Small intestine (tissue), 7 donors: ENCODE data around the gene TESMIN. TPM values are rescaled to one million over a fixed set of nuclear protein-coding genes. Genes with fewer than 3 reads are reported as not detected.

Experiments
- DNase-seq, 2 donors: peaks; one replicate each; pipeline versions ENCODE4 v3.0.0 to v3.0.0-alpha.2; 2013
- FAIRE-seq: peaks from 2 replicates; lab custom pipeline; 2012; peaks lifted over from hg19 to GRCh38; lab: Jason Lieb, UNC
- H3K27ac ChIP-seq, 3 donors: one replicate each; pipeline ENCODE4 v1.5.1; 2013; ENCODE audit warnings: low read length in 2 of 3, mild to moderate bottlenecking in 2 of 3, control low read depth in 1 of 3, inconsistent platforms in 1 of 3, low read depth in 1 of 3, moderate library complexity in 1 of 3
- H3K27me3 ChIP-seq, 3 donors: one replicate each; pipeline ENCODE4 v1.6.1; 2013; ENCODE audit warnings: low read length in 3 of 3, inconsistent platforms in 1 of 3; ENCODE audit not compliant: control insufficient read depth in 3 of 3, insufficient read depth in 3 of 3
- H3K36me3 ChIP-seq, 3 donors: one replicate each; pipeline ENCODE4 v1.6.1; 2013; ENCODE audit warnings: low read length in 3 of 3, inconsistent platforms in 1 of 3, low read depth in 1 of 3, mild to moderate bottlenecking in 1 of 3, moderate library complexity in 1 of 3; ENCODE audit not compliant: control insufficient read depth in 3 of 3, insufficient read depth in 2 of 3
- H3K4me1 ChIP-seq, 3 donors: one replicate each; pipeline ENCODE4 v1.6.1; 2013; ENCODE audit warnings: low read length in 2 of 3, inconsistent platforms in 1 of 3, low read depth in 1 of 3, mild to moderate bottlenecking in 1 of 3, moderate library complexity in 1 of 3; ENCODE audit not compliant: control insufficient read depth in 3 of 3, insufficient read depth in 2 of 3
- H3K4me3 ChIP-seq, 3 donors: one replicate each; pipeline ENCODE4 v1.5.1; 2013; ENCODE audit warnings: low read length in 3 of 3, control low read depth in 1 of 3, inconsistent platforms in 1 of 3, low read depth in 1 of 3, mild to moderate bottlenecking in 1 of 3, moderate library complexity in 1 of 3
- H3K9me3 ChIP-seq, 2 donors: one replicate each; pipeline ENCODE4 v1.6.1; 2013; ENCODE audit warnings: low read depth in 1 of 2, low read length in 1 of 2; ENCODE audit not compliant: control insufficient read depth in 2 of 2, insufficient read depth in 1 of 2
- WGBS, 3 donors: extraction: QIAGEN DNeasy Blood & Tissue Kit; methylation state at CpG; one replicate each; pipeline ENCODE4 v1.1.7; 2013; 5-methylcytosine and 5-hydroxymethylcytosine counted together
- polyA plus RNA-seq, 4 donors: library from polyadenylated mRNA; stranded (reverse) in 3 of 4; unstranded in 1 of 4; fragments of 200-250 nt in 3 of 4; fragments of 120-200 nt in 1 of 4; gene quantifications; one replicate each; pipeline versions ENCODE4 v1.2.1 to v1.2.3, GENCODE V29; 2013
- donor health status: healthy with polysubstance abuse.
- donor health status: control.
- donor health status: control.
- donor health status: Bipolar disorder and iron deficiency.
- donor health status: healthy.

TESMIN gene
- polyA plus RNA-seq, 4 donors = 1.1 to 8.8 (median 4.4) TPM

DNA sequence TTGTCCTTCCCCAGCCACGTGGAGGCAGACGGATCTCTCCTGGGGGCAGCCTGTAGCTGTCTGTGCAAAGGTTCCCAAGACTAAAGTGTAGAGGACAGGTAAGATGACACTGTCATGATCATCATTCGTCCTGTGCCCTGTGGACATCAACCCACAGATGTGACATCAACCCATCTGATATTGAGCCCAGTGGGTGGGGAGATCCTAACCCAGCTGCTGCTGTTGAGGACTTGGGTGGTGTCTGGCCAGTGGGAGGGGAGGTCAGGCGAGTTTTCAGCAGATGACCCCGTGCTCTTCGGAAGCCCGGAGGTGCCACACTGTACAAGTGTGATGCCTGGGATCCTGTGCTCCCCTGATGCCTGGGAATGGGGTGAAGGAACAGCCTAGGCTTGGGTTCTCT lies 68.2 kb downstream of the TESMIN start:
- H3K36me3 ChIP-seq = no peaks in the 10 kb centered on the region
- FAIRE-seq (no peak), DNase-seq (no peak)
- H3K4me3 ChIP-seq = no peak overlapping the region
- H3K9me3 ChIP-seq = no peaks in the 10 kb centered on the region
- no peak overlapping the region for H3K27ac ChIP-seq
- H3K27me3 ChIP-seq = peaks cover 0 to 40% (median 32%) of the 10 kb centered on the region in 3 donors
- H3K4me1 ChIP-seq = peaks cover 0 to 5% (median 0%) of the 10 kb centered on the region in 3 donors
- 64 to 75% (median 71%) methylated on average over 7 of the region's 7 CpGs for WGBS, 3 donors

DNA sequence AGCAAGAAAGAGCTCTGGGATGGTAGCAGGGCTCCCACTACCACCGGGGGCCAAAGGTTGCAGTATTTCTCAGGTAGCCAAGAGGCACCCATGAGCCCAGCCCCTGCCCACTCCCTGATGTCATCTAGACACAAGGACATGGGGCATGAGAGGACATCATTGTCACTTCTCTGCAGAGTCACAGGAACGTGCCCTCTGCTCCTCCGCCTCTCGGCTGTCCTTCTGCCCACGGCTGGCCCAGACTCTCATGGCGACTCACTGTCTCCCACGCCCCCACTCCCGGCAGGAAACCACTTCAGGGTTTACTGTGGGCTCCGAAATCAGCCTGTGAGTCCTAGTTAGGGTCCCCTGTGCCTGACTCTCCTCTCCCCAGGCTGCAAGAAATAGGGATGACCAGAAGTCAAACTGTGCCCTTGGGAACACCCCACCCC lies 68.8 kb downstream of the TESMIN start:
- DNase-seq = no peak
- peaks cover 0 to 40% (median 32%) of the 10 kb centered on the region in 3 donors for H3K27me3 ChIP-seq
- H3K9me3 ChIP-seq = no peaks in the 10 kb centered on the region
- no peak overlapping the region for H3K4me3 ChIP-seq
- 36 to 67% (median 66%) methylated on average over 9 of the region's 9 CpGs for WGBS, 3 donors
- no peak overlapping the region for H3K27ac ChIP-seq
- no peaks in the 10 kb centered on the region for H3K36me3 ChIP-seq
- peaks cover 0 to 5% (median 0%) of the 10 kb centered on the region in 3 donors for H3K4me1 ChIP-seq
- FAIRE-seq = no peak

DNA sequence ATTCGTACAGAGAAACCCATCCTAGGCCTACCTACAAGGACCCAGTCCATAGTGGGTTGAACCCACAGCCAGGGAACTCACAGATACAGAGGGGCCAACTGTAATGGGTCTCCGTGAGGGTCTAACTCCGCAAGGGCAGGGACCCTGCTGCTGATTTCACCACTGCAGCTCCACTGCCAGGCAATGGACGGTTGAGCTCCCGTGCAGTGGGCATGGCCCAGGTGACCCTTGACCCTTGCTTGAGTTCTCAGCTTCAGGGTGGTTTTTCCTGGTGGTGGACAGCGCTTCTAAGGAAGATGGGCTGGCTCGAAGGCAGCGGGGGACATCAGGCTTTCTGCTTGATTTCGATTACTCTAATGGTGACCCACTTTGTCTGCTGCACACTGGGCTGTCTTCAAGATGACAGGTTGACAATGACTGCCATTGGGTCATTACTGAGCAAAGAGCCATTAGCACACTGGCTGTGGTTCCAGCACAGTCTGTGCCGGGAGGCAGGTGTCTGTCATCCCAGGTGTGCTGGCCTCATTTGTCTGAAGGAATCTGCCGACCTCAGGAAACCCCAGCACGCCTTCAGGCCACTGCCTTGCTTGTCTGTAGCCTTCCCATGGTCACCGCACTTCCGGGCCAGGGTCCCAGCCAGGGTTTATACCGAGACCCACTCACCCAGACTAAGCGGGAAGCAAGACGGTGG lies 70.6 kb downstream of the TESMIN start:
- Histone ChIP-seq H3K9me3 (no peaks in the 10 kb centered on the region), H3K4me3 (no peak overlapping the region), H3K27me3 (peaks cover 0 to 34% (median 24%) of the 10 kb centered on the region in 3 donors), H3K27ac (no peak overlapping the region), H3K4me1 (peaks cover 0 to 5% (median 0%) of the 10 kb centered on the region in 3 donors), H3K36me3 (no peaks in the 10 kb centered on the region)
- WGBS, 3 donors = 77 to 88% (median 88%) methylated on average over 17 of the region's 17 CpGs
- no peak for FAIRE-seq
- no peak for DNase-seq

DNA sequence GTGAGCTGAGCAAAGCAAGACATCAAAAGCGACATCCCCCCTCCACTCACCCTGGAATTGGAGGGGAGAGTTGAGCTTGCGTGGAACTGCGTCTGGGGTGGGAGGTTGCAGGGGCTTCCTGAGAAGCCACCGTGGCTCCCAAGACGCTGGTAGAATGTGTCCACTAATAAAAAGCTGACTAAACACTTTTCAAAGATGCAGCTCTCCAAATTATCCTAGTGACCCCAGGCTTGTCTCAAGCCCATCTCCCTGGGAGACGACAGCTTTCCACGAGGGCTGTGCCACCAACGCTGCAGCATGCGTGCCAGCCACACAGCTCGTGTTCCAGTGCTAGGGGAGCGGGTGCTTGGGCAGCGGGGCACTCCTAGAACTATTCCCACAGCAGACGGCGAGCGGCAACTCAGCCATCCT lies 73.3 kb downstream of the TESMIN start:
- no peak for FAIRE-seq
- Histone ChIP-seq H3K27ac (no peak overlapping the region), H3K36me3 (no peaks in the 10 kb centered on the region), H3K27me3 (peaks cover 0 to 10% (median 4%) of the 10 kb centered on the region in 3 donors), H3K9me3 (peaks cover 1 to 13% of the 10 kb centered on the region in 2 donors), H3K4me3 (no peak overlapping the region), H3K4me1 (no peaks in the 10 kb centered on the region)
- no peak for DNase-seq
- WGBS, 3 donors = 79 to 85% (median 84%) methylated on average over 15 of the region's 15 CpGs

DNA sequence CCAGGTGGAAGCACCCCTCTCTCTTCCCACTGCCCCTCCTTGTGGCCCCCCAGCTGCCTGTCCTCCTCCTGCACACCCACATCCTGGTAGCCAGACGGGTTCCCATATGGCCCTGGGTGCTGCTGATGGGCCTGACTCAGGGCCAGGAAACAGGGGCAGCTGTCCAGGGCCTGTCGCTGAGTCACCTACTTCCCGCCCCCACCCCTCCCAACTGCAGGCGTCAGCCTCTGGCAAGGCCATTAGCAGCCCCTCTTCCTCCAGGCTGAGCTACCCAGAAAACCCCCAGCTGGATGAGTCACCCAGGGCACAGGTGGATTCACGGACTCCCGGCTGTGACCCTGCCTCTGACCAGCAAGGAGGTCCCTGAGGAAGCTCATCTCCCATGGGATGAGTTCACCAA lies 73.9 kb downstream of the TESMIN start:
- DNase-seq = no peak
- H3K27ac ChIP-seq = no peak overlapping the region
- 11 to 18% (median 15%) methylated on average over 6 of the region's 6 CpGs for WGBS, 3 donors
- H3K4me3 ChIP-seq = no peak overlapping the region
- H3K4me1 ChIP-seq = no peaks in the 10 kb centered on the region
- peaks cover 0 to 4% (median 4%) of the 10 kb centered on the region in 3 donors for H3K27me3 ChIP-seq
- H3K9me3 ChIP-seq = peaks cover 1 to 13% of the 10 kb centered on the region in 2 donors
- FAIRE-seq = no peak
- no peaks in the 10 kb centered on the region for H3K36me3 ChIP-seq

DNA sequence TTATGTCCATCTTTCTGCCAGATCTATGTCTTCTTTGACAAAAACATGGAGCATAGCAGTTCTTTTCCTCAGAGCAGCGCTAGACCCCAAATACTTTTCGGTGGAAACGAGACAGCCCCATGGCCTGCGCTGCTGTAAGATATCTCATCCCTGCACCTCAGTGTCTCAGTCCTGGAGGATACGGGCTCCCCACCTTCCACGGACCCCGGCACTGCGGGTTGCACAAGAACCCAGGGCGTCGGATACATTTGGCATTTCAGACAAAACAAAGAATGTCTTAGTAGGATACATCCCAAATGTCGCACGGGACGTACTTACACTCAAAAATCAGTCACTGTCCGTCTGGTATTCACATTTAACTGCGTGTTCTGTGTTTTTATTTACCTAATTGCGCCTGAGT lies 76.9 kb downstream of the TESMIN start:
- no peaks in the 10 kb centered on the region for H3K36me3 ChIP-seq
- DNase-seq (no peak), FAIRE-seq (no peak)
- WGBS, 3 donors = 92 to 97% (median 93%) methylated on average over 16 of the region's 16 CpGs
- H3K4me3 ChIP-seq = no peak overlapping the region
- no peaks in the 10 kb centered on the region for H3K4me1 ChIP-seq
- H3K9me3 ChIP-seq = peaks cover 1 to 13% of the 10 kb centered on the region in 2 donors
- H3K27me3 ChIP-seq = peaks cover 0 to 3% (median 0%) of the 10 kb centered on the region in 3 donors
- H3K27ac ChIP-seq = no peak overlapping the region

DNA sequence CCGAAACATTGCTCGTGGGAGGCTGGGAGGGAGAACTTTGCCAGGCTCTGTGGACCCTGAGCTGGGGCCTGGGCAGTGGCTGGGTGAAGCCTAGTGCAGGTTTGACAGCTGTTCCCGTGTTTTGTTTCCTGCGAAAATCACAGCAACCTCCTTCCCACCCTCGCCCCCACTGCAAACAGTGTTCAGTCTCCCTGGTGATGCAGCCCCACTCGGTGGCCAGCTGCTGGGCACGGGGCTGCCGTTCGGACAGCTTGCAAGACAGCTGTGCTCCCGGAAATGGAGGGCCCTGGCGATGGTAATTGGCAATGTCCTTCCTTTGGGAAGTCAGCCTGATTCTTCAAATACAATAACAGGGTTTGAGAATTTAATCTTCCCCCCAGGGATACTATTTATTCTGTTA lies 77.3 kb downstream of the TESMIN start:
- Histone ChIP-seq H3K27me3 (peaks cover 0 to 3% (median 0%) of the 10 kb centered on the region in 3 donors), H3K4me3 (no peak overlapping the region), H3K36me3 (no peaks in the 10 kb centered on the region), H3K9me3 (peaks cover 1 to 13% of the 10 kb centered on the region in 2 donors), H3K27ac (no peak overlapping the region), H3K4me1 (no peaks in the 10 kb centered on the region)
- FAIRE-seq (no peak), DNase-seq (no peak)
- WGBS, 3 donors = 84 to 90% (median 85%) methylated on average over 11 of the region's 11 CpGs

DNA sequence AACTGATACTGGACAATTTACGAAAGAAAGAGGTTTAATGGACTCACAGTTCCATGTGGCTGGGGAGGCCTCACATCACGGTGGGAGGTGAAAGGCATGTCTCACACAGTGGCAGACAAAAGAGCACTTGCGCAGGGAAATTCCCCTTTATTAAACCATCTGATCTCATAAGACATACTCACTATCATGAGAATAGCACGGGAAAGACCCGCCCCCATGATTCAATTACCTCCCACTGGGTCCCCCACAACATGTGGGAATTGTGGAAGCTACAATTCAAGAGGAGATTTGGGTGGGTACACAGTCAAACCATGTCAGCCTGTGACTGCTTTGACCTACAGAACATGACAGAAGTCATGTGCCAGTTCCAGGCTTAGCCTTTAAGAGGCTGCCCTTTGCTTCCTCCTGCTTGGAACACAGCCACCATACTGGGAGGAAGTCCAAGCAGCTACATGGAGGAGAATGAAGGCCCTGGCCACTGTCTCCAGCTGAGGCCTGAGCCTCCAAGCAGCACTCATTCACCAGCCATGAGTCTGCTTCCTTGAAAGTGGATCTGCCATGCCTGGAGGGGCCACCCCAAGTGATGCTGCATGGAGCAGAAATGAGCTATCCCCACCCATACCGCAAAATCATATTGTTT lies 77.9 kb downstream of the TESMIN start:
- WGBS, 3 donors = 85 to 89% (median 87%) methylated on average over 6 of the region's 6 CpGs
- DNase-seq (no peak), FAIRE-seq (no peak)
- Histone ChIP-seq H3K4me1 (no peaks in the 10 kb centered on the region), H3K27ac (no peak overlapping the region), H3K36me3 (no peaks in the 10 kb centered on the region), H3K27me3 (peaks cover 0 to 3% (median 0%) of the 10 kb centered on the region in 3 donors), H3K9me3 (peaks cover 1 to 13% of the 10 kb centered on the region in 2 donors), H3K4me3 (no peak overlapping the region)
